Common myeloid progenitor, CD34-positive (primary cell): ENCODE measurements around the gene MSH3.

Experiments
- CTCF ChIA-PET: fragments of 350-600 bp; sonication (Branson Sonifier 250); formaldehyde crosslinking; loops from one replicate; lab custom pipeline; 2021; ENCODE audit warnings: antibody characterized with exemption; lab: Charles Lee
- POLR2A ChIA-PET: fragments of 350-600 bp; sonication (Branson Sonifier 250); formaldehyde crosslinking; loops from one replicate; lab custom pipeline; 2021; ENCODE audit warnings: antibody characterized with exemption; lab: Charles Lee
- DNase-seq, 3 donors: peaks; one replicate each; pipeline versions ENCODE4 v3.0.0 to v3.0.0-alpha.2; 2013
- H3K27ac ChIP-seq, 2 experiments: 1 replicate in 1 of 2; 2 replicates in 1 of 2; pipeline ENCODE4 v1.7.0; 2013; ENCODE audit warnings: inconsistent platforms in 2 of 2, low read length in 2 of 2, mild to moderate bottlenecking in 2 of 2, low read depth in 1 of 2, moderate library complexity in 1 of 2; ENCODE audit not compliant: severe bottlenecking in 2 of 2, insufficient read depth in 1 of 2, poor library complexity in 1 of 2
- H3K27me3 ChIP-seq, 5 experiments: replicated peaks in 2 of 5; 1 replicate in 3 of 5; 2 replicates in 2 of 5; pipeline versions ENCODE4 v1.6.1 to v1.7.0; 2013; ENCODE audit warnings: low read length in 4 of 5, mild to moderate bottlenecking in 2 of 5, moderate library complexity in 2 of 5, inconsistent platforms in 1 of 5; ENCODE audit not compliant: insufficient read depth in 5 of 5, control insufficient read depth in 4 of 5
- H3K36me3 ChIP-seq, 4 experiments: 1 replicate in 2 of 4; 2 replicates in 2 of 4; pipeline versions ENCODE4 v1.6.1 to v1.7.0; 2013; ENCODE audit warnings: low read length in 3 of 4, control low read depth in 1 of 4, mild to moderate bottlenecking in 1 of 4; ENCODE audit not compliant: control insufficient read depth in 4 of 4, insufficient read depth in 4 of 4
- H3K4me1 ChIP-seq, 4 experiments: 1 replicate in 3 of 4; 2 replicates in 1 of 4; pipeline versions ENCODE4 v1.6.1 to v1.7.1; 2013; ENCODE audit warnings: low read length in 3 of 4, mild to moderate bottlenecking in 3 of 4, control low read depth in 1 of 4, inconsistent platforms in 1 of 4, moderate library complexity in 1 of 4; ENCODE audit not compliant: control insufficient read depth in 4 of 4, insufficient read depth in 4 of 4; ENCODE audit errors: control extremely low read depth in 1 of 4
- H3K4me3 ChIP-seq, 7 experiments: 1 replicate in 4 of 7; 2 replicates in 3 of 7; pipeline versions ENCODE4 v1.5.1 to v1.7.0; 2013; ENCODE audit warnings: mild to moderate bottlenecking in 7 of 7, low read length in 6 of 7, moderate library complexity in 6 of 7, inconsistent platforms in 2 of 7, low read depth in 2 of 7, control low read depth in 1 of 7; ENCODE audit not compliant: insufficient read depth in 4 of 7, control insufficient read depth in 1 of 7; ENCODE audit errors: extremely low read depth in 1 of 7
- H3K9me3 ChIP-seq, 5 experiments: 1 replicate in 4 of 5; 2 replicates in 1 of 5; pipeline versions ENCODE4 v1.6.1 to v1.7.1; 2013; ENCODE audit warnings: low read length in 4 of 5, mild to moderate bottlenecking in 2 of 5, inconsistent platforms in 1 of 5, low read depth in 1 of 5, moderate library complexity in 1 of 5; ENCODE audit not compliant: control insufficient read depth in 4 of 5, insufficient read depth in 2 of 5; ENCODE audit errors: control extremely low read depth in 1 of 5
- WGBS: methylation state at CpG from one replicate; pipeline ENCODE4 v1.1.5; 2013; ENCODE audit not compliant: insufficient coverage; 5-methylcytosine and 5-hydroxymethylcytosine counted together

Gene MSH3

GRCh38 chr5:80667384-80667783 is 12.9 kb downstream of the MSH3 start:
- WGBS, result 92% methylated on average over 7 of the region's 8 CpGs
- Histone ChIP-seq H3K36me3 (peaks cover 17 to 65% (median 34%) of the 10 kb centered on the region in 4 experiments), H3K9me3 (peaks cover 0 to 4% (median 0%) of the 10 kb centered on the region in 5 experiments), H3K4me3 (no peak overlapping the region), H3K27ac (no peak overlapping the region), H3K27me3 (no peaks in the 10 kb centered on the region), H3K4me1 (no peaks in the 10 kb centered on the region)
- CTCF ChIA-PET, result interaction anchor here (2.7 kb wide), 1 partner anchor 576 kb away, joined by 10 read pairs; no protein-coding TSS in a partner anchor
- DNase-seq, result no peak
- POLR2A ChIA-PET, result no interaction called here

DNA sequence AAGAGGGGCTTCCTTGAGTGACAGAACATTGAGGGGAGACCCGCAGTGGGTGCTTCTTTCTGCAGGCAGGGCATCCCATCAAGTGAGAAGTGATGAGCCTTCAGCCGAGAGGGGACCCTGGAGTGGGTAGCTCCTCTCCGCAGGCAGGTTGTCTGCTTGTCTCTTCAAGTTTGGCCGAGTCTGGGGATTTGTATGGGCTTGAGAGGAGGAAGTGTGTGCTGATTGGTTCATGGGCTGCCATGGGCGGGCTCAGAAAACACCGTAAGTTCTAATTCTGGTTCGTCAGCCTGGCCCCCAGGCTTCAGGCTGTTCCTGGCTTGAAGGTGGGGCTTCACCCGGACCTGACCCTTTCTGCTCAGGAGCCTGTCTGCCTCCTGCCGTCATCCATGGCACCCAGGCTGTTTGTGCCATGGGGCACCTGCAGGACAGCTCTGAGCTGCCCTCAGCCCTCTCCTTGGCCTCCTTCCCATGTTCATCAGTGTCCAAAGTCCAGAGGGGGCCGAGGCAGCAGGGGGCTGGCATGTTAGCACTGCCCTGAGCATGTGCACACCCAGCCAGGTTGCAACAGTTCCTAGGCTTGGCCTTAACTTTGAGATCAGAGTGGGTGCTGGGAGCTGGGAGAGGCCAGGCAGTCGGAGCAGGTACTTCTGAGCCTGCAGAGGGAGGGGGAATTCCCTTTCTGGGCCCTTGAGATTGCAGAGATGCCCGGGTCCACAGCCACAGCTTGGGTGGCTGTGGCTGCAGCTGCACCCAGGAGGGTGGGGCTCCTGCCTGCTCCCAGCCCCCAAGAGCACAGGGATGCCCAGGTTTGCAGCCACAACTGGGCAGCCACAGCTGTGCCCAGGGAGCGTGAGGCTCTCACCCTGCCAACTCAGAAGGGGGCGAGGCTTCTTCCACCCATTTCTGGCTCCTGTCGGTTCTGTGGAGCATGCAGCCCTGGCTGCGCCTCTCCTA is 13.8 kb downstream of the MSH3 start:
- DNase-seq, result no peak
- whole genome bisulfite sequencing, result 96% methylated on average over 13 of the region's 16 CpGs
- Histone ChIP-seq H3K4me3 (no peak overlapping the region), H3K27me3 (no peaks in the 10 kb centered on the region), H3K9me3 (peaks cover 0 to under 1% (median 0%) of the 10 kb centered on the region in 5 experiments), H3K27ac (no peak overlapping the region), H3K36me3 (peaks cover 23 to 69% (median 35%) of the 10 kb centered on the region in 4 experiments), H3K4me1 (no peaks in the 10 kb centered on the region)
- ChIA-PET CTCF (interaction anchor here (0.5 to 2.7 kb wide), 3 partner anchors 16 to 630 kb away, joined by 3 to 10 read pairs (median 3); no protein-coding TSS in a partner anchor), POLR2A (no interaction called here)

DNA sequence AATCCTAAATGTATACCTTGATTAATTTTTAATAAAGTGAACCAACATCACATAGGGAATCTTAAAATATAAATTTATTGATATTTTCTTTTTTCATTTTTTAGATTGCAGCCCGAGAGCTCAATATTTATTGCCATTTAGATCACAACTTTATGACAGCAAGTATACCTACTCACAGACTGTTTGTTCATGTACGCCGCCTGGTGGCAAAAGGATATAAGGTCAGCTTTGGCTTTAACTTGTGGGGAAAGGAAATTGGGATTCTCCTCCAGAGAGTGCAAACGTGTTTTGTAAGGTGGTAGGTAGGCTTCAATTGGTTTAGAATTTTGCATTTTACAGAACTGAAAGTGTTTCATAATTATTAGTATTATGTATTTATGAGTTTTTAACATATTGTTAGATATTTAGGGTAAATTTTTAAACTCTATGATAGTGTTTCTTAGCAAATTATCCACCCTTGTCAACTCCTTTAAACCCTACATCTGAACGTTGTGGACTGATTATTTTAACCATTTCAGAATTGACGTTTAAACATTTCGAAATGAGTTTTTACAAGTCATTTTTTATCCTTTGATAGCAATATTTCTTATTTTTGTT is 17.8 kb downstream of the MSH3 start:
- Histone ChIP-seq H3K4me1 (no peaks in the 10 kb centered on the region), H3K27me3 (no peaks in the 10 kb centered on the region), H3K4me3 (no peak overlapping the region), H3K27ac (no peak overlapping the region), H3K9me3 (no peaks in the 10 kb centered on the region), H3K36me3 (peaks cover 21 to 61% (median 34%) of the 10 kb centered on the region in 4 experiments)
- CTCF ChIA-PET, result interaction anchor here (1.0 to 2.4 kb wide), 5 partner anchors 12 to 1652 kb away, joined by 3 to 9 read pairs (median 3); no protein-coding TSS in a partner anchor
- 20% methylated on average over 1 of the region's 7 CpGs for WGBS
- peak; percentile 66 to 78 (median 76) for DNase-seq
- POLR2A ChIA-PET, result no interaction called here

GRCh38 chr5:80676706-80677105 is 22.3 kb downstream of the MSH3 start:
- CTCF ChIA-PET, result interaction anchor here (0.9 to 1.2 kb wide), 3 partner anchors 11 to 13 kb away, joined by 3 read pairs; no protein-coding TSS in a partner anchor
- 88% methylated on average over 4 of the region's 6 CpGs for WGBS
- H3K36me3 ChIP-seq, result peaks cover 15 to 51% (median 27%) of the 10 kb centered on the region in 4 experiments
- H3K4me3 ChIP-seq, result no peak overlapping the region
- DNase-seq, result no peak
- H3K27me3 ChIP-seq, result no peaks in the 10 kb centered on the region
- no peaks in the 10 kb centered on the region for H3K4me1 ChIP-seq
- no peak overlapping the region for H3K27ac ChIP-seq
- no peaks in the 10 kb centered on the region for H3K9me3 ChIP-seq
- POLR2A ChIA-PET, result no interaction called here

DNA sequence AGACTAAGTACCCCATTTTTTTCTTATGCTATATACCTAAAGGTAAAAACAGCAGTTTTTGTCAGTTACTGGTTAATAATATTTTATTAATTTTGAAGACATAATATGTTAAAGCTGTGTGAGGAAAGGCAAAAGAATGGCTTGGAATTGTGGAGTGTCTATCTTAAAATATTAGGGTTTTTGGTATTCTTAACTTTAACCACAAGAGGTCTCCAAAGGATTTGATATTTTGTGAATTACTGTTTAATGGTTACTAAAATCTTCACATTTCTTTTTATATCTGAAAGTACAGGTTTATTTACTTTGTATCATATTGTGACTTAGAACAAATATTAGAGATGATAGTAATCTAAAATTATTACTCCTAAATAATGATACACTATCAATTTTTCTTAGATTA is 32.3 kb downstream of the MSH3 start:
- Histone ChIP-seq H3K4me3 (no peak overlapping the region), H3K4me1 (no peaks in the 10 kb centered on the region), H3K27me3 (no peaks in the 10 kb centered on the region), H3K36me3 (peaks cover 0 to 11% (median 3%) of the 10 kb centered on the region in 4 experiments), H3K9me3 (no peaks in the 10 kb centered on the region), H3K27ac (no peak overlapping the region)
- DNase-seq, result peak; percentile 25 to 46 (median 44)
- POLR2A ChIA-PET, result interaction anchor here (0.6 kb wide), 1 partner anchor 433 kb away, joined by 3 read pairs; no protein-coding TSS in a partner anchor
- CTCF ChIA-PET, result interaction anchor here (0.5 to 7.4 kb wide), 14 partner anchors 10 to 514 kb away, joined by 3 to 51 read pairs (median 3); no protein-coding TSS in a partner anchor

GRCh38 chr5:80688648-80689420 is 34.4 kb downstream of the MSH3 start:
- H3K27ac ChIP-seq, result no peak overlapping the region
- DNase-seq, result no peak
- POLR2A ChIA-PET, result no interaction called here

More at GRCh38 chr5:80688648-80689420, 34.4 kb downstream of the MSH3 start:
- Histone ChIP-seq H3K4me3 (no peak overlapping the region), H3K36me3 (peaks cover 0 to 1% (median under 1%) of the 10 kb centered on the region in 4 experiments), H3K9me3 (no peaks in the 10 kb centered on the region), H3K4me1 (no peaks in the 10 kb centered on the region), H3K27me3 (no peaks in the 10 kb centered on the region)
- CTCF ChIA-PET, result interaction anchor here (0.8 to 7.4 kb wide), 10 partner anchors 12 to 505 kb away, joined by 3 to 51 read pairs (median 4); no protein-coding TSS in a partner anchor
- 55% methylated on average over 1 of the region's 4 CpGs for WGBS
